ENCODE measurements around the gene SMIM22. TPM values are rescaled to one million over a fixed set of nuclear protein-coding genes. Genes with fewer than 3 reads are reported as not detected.

The SMIM22 gene, protein sequence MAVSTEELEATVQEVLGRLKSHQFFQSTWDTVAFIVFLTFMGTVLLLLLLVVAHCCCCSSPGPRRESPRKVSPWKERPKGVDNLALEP
- total RNA-seq = not detected in 2 replicates

DNA sequence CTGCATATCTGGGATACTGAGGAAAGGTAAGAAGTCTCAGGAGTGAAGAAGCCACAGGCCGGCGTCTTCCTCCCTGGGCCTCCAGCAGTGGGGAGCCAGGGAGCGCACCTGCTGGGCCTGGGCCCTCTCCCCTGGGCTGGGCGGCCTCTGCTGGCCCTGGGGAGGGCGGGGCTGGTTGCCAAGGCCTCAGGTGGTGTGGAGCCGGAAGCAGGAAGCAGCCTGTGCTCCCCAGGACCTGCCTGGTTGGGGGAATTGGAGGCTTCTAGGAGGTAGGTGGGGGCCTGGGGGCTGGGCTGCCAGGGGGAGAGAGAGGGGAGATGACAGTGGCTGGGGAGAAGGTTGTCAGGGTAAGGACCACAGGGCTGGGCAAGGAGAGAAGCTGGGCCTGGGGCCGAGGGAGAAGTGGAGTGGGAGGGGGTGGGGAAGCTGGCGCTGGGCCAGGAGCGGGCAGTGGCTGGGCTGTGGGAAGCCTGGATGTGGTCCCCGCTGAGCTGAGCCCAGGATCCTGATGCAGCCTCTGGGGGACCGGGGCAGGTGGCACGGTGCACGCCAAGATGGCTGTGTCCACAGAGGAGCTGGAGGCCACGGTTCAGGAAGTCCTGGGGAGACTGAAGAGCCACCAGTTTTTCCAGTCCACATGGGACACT, at the start of gene SMIM22:
Gene SMIM22 (plus strand): TSS at position 189 of the 647 bp plus-strand sequence. CDS start 366 bp downstream, at position 555.
- DNase-seq (ENCODE audit: extremely low read depth, low read depth, low spot score) = no peak

DNA sequence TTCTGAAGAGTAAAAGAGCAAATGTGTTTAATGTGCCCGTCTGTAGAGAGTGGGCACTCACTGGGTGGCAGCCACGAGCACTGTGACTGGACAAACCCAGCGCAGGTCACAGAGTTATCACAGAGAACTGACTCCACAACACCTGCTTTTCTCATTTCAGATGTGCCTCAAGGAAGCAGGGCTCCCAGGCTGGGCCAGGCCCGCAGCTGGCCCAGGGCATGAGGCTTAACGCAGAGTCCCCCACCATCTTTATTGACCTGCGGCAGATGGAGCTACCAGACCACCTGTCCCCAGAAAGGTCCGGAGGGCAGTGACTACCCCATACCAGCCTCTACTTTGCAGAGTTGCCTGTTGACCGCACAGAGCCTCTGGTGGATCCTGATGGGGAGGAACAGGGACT, 49.0 kb upstream of the SMIM22 start:
- DNase-seq (ENCODE audit: extremely low read depth, low read depth, low spot score) = no peak

DNA sequence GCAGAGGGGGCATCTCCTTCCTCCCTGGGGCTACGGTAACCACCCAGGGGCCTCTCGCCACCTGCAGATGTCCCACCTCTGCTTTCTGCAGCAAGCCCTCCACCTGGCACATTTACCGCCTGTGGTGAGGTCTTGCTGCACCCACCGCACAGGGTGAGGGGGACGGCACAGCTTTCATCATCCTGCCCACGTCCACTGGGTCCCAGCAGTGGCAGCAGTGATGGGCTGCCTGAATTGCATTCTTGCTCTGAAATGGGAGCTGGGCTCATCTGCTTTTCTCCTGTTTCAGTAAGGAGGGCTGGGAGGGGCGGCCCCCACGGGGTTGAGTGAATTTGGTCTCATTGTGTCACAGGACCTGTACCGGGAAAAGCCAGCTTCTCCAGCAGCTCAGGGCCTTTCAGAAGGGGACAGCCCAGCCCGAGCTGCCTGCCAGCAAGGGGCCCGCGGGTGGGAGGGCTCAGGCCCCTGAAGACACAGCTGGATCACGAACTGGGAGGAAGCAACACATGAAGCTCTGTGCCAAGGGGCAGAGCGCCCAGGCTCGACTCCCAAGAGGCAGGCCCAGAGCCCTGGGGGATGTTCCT, 48.1 kb upstream of the SMIM22 start:
- DNase-seq (ENCODE audit: extremely low read depth, low read depth, low spot score) = no peak

DNA sequence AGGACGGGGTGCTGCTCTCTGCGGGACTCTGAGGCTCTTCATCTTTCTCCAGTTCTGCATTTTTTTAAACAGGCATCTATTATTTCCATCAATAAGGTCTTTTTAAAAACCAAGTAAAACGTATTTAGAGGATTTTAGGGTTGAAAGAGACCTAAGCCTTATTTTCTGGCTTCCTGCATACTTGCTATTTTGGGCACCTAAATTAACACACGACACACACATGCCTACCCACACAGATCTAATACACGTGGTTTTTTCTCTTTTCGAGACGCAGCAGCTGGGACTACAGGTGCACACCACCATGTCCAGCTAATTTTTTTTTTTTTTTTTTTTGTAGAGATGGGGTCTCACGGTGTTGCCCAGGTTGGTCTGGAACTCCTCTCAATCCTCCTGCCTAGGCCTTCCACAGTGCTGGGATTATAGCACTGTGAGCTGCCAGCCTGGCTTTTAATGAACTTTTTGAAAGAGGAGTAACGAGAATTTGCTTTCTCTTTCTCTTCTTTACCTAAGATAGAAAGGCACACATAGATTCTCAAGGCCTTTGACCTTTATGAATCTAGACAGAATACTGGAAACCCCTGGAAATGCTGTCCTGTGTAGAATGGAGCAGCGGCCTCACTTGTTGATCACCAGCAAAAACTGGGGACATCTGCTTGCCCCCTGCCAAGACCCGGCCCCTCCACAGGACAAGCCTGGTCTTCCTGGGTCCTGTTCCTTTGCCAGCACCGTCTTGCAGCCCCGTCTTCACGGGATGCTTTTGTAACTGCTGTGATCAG, 47.1 kb upstream of the SMIM22 start:
- DNase-seq (ENCODE audit: extremely low read depth, low read depth, low spot score) = no peak

DNA sequence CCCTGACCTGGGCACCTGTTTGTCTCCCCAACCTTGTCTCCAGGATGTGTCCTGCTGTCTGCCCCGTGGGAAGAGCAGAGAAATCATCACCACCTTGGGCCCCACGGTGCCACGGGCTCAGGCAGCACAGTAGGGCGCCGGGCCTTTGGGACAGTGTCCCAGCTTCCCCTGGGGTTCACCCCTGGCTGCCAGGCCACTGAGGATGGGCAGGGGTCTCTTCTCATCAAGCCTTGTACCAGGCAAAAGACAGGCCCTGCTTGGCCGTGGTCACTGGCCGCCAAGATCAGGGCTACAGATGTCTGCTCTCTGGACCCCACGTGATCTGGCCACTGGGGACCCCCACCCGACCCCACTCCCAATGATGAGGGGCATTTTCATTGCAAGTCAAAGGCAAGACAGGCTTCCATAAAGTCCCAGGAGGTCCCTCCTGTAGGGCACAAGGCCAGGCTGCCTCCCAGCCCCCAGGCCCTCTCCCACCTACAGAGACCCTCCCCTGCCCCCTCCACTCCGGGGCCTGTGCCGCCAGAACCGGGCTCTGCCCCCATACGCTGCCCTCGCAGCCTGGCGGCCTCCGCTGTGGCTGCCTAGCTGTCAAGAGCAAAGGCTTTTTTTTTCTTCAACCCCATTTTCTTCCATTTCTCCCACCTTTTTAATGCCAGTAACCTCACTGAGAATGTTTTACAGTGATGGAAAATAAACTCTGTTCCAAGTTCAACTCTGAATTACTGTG, 46.3 kb upstream of the SMIM22 start:
- no peak for DNase-seq (ENCODE audit: extremely low read depth, low read depth, low spot score)

DNA sequence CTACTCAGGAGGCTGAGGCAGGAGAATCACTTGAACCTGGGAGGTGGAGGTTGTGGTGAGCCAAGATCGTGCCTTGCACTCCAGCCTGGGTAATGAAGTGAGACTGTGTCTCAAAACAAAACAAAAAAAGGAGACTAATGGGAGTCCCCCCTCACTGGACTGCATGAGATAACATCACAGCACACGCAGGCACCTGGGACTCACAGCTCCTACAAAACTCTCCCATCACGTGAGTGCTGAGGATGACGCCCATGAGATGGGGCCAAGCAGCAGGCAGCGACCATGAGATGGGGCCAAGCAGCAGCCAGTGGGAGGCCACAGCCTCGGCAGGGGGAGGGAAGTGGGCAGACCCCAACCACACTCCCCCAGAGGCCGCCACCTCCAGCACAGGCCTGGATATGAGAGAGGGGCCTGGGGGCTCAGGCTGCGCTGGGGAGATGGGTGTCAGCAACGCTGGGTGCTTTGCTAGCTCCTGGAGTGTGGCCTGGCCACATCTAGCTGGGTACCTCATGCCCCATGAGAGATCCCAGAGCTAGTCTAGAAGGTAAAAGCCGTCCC, 45.4 kb upstream of the SMIM22 start:
- no peak for DNase-seq (ENCODE audit: extremely low read depth, low read depth, low spot score)

DNA sequence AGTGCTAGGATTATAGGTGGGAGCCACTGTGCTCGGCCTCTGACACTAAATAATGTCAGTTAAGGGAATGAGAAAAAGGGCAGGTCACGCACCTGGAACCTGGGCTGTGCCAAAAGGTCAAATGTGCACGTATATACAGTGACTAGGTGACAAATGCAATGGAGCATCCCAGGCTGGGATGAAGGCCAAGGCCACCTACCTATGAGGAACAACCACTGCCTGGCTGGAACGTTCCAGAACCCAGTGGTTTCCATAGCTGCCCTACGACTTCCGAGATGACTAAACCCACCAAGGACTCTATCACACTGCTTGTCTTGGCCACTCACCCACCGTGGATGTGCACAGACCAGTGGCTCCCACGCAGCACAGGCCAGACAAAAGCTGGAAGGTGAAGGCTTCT, 44.3 kb upstream of the SMIM22 start:
- DNase-seq (ENCODE audit: extremely low read depth, low read depth, low spot score) = no peak

DNA sequence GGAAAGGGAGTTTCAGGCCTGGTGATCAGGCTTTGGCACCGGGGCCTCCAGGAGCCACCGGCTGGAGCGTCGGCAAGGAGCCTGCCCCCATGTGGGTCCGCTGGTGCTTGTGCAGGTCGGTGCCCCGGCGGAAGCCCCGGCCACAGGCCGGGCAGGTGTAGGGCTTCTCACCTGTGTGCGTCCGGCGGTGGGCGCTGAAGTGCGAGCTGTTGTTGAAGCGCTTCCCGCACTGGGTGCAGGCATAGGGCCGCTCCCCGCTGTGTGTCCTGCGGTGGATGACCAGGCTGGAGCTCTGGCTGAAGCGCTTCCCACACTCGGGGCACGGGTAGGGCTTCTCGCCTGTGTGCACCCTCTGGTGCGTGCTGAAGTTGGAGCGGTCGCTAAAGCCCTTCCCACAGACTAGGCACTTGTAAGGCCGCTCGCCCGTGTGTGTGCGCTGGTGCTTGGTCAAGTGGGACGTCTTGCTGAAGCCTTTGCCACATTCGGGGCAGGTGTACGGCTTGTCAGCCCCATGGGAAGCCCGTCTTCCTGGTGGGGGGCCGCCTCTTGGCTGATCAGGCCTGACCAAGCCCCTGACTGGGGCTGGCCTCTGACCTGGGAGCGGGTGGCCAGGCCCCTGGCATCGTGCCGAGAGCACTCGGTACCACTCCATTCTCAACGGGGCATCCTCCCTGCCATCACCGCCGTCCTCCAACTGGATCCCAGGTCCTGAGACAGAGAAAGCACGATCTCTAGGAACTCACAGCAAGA, 42.6 kb upstream of the SMIM22 start:
- no peak for DNase-seq (ENCODE audit: extremely low read depth, low read depth, low spot score)

DNA sequence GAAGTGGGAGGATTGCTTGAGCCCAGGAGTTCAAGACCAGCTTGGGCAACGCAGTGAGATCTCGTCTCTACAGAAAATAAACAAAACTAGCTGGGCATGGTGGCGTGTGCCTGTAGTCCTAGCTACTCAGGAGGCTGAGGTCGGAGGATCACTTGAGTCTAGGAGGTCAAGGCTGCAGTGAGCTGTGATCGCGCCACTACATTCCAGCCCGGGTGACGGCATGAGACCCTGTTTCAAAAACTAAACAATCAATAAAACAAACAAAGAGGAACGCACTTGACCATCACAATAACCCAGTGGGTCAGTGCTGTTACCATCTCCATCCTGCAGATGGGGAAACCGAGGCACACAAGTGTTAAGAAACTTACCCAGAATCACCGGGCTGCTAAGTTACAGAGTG, 41.9 kb upstream of the SMIM22 start:
- no peak for DNase-seq (ENCODE audit: extremely low read depth, low read depth, low spot score)

DNA sequence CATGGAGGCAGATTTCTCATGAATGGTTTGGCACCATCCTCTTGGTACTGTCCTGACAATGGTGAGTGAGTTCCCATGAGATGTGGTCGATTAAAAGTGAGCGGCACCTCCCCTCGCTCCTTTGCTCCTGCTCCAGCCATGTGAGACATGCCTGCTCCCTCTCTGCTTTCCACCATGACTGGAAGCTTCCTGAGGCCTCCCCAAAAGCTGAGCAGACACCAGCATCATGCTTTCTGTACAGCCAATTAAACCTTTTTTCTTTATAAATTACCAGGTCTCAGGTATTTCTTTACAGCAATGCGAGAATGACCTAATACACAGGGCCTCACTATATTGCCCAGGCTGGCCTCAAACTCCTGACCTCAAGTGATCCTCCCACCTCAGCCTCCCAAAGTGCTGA, 40.3 kb upstream of the SMIM22 start:
- DNase-seq (ENCODE audit: extremely low read depth, low read depth, low spot score) = no peak

DNA sequence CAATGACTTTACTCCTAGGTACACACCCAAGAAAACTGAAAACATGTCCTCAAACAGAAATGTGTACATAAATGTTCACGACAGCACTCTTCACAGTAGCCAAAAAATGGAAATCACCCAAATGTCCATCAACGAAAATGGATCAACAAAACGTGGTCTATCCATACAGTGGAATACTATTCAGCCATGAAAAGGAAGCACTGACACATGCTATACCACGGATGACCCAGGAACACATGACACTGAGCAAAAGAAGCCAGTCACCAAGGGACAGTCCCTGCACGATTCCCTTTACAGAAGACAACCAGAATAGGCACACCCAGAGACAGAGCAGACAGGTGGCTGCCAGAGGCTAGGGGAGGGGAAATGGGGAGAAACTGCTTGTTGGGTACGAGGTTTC, 39.5 kb upstream of the SMIM22 start:
- DNase-seq (ENCODE audit: extremely low read depth, low read depth, low spot score) = no peak

DNA sequence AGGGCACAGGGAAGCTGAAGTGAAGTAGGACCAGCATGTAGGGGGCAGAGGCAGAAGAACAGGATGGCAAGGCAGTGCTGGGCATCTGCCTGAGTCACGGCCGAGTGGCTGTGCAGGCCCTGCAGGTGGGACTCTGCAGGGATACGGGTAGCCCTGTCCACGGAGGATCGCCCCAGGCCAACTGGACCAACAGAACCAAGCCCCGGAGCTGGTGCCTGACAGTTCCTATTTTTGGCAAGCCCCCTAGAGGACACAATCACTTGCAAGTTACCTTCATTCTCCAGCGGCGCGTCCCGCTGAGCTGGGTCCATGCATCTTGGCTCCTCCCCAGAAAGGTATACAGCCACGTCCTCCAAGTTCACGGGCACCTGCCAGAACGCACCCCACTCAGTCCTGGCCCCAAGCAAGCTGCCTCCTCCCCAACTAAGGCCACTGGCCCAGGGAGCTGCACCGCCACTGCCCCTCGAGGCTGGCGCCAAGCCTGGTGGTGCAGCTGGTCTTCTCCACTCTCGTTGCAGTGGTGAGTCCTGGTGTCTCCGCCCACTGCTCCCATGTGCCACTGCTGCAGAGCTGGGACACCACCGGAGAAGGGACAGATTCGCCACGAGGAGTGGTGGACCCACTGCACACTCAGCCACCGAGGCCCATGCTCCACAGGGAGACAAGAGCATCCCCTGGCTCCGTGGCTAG, 34.8 kb upstream of the SMIM22 start:
- DNase-seq (ENCODE audit: extremely low read depth, low read depth, low spot score) = no peak

DNA sequence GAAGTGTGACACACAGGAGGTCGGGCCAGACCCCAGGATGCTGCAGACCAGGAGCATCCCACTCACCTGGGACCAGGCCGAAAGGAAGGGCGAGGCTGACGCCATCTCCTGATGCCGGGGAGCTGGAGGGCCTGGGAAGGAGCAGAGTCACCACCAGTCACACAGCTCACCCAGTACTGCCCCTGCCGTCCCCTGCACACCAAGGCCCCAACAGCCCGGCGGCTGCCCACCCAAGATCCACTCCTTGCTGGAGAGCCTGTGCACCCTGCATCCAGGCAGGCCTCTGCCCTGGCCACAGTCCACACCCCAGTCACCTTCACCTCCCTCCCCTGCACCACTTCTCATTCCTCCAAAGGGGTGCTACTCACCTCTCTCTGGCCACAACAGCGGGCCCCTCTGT, 33.0 kb upstream of the SMIM22 start:
- DNase-seq (ENCODE audit: extremely low read depth, low read depth, low spot score) = no peak

DNA sequence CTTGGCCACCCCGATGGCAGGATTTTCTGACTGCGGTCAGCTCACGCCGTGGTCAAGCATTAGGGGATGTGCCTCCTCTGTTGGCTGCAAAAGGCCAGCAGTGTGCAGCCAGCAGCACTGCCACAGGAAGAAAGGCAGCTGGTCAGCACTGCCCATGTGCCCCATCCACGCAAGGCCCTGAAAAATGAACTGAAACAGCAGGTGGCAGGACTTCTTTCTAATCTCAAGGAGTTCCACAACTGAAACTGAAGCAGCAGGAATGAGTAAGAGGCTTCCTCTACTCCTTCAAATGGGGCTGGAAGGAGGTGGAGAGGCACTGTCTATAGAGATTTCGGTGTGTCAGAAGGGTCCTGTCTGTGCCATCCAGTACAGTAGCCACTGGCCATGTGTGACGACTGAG, 31.4 kb upstream of the SMIM22 start:
- DNase-seq (ENCODE audit: extremely low read depth, low read depth, low spot score) = no peak

DNA sequence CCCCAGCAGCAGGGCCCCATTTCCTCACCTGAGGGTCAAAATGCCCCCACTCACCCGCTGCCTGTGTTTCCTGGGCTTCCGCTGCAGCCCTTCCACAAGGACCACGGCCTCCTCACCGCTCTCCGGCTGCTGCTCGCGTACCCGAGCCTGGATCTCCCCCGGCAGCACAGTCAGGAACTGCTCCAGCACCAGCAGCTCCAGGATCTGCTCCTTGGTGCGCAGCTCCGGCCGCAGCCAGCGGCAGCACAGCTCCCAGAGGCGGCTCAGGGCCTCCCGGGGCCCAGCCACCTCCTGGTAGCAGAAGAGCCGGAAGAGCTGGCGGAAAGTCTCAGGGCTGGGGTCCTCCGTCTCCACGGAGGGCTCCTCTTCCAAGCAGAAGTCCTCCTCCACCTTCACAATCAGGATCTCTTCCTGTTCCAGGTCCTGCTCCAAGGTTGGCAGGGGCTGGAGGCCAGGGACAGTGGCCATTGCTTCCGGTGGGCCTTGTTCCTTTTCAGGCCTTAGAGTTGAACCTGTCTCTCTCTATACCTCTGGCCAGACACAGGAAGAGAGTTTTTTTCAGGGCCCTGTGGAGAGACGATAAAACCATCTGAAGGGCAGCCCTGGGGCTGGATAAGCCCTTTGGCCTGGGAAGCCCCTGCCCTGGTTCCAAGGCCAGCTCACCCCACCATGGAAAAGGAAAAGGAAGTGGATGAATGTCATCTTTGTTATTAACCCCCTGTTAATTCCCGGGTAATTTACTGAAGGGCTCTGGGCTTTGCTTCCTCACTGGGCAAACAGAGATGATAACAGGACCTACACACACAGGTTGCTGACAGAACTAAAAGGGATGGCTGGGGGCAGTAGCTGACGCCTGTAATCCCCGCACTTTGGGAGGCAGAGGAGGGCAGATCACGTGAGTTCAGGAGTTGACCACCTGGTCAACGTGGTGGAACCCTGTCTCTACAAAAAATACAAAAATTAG, 29.4 kb upstream of the SMIM22 start:
- no peak for DNase-seq (ENCODE audit: extremely low read depth, low read depth, low spot score)

DNA sequence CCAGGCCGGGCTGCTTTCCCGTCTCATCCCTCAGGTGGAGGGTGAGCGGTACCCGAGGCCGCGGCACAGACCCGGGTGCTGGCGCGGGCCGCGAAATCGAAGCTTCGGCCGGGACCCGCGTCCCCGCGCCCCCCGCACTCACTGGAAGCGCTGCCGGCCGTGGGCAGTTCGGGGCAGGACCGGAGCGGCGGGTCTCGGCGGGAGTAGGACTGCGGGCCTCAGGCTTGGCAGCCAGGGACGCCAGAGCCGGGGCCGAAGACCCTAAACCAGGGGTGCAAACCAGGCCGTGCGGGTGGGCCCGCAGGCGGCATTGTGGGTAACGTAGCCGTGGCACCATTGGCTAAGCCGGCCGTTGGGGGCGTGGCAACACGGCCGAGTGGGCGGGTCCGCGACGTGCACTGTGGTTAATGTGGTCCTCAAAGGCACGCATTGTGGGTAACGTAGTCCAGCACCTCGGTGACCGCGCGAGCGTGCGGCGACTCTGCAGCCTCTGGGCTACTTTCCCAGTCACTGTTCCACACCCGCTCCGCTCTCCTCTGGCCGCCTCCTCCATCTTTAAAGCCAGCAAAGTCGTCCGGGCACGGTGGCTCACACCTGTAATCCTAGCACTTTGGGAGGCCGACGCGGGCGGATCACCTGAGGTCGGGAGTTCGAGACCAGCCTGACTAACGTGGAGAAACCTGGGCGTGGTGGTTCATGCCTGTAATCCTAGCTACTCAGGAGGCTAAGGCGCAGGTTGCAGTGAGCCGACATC, 28.1 kb upstream of the SMIM22 start, which contains the start of gene ZNF500:
Gene ZNF500 (minus strand): TSS at position 288 of the 754 bp plus-strand sequence. CDS start 1,184 bp downstream, outside the sequence.
- DNase-seq (ENCODE audit: extremely low read depth, low read depth, low spot score) = peak; percentile 55

DNA sequence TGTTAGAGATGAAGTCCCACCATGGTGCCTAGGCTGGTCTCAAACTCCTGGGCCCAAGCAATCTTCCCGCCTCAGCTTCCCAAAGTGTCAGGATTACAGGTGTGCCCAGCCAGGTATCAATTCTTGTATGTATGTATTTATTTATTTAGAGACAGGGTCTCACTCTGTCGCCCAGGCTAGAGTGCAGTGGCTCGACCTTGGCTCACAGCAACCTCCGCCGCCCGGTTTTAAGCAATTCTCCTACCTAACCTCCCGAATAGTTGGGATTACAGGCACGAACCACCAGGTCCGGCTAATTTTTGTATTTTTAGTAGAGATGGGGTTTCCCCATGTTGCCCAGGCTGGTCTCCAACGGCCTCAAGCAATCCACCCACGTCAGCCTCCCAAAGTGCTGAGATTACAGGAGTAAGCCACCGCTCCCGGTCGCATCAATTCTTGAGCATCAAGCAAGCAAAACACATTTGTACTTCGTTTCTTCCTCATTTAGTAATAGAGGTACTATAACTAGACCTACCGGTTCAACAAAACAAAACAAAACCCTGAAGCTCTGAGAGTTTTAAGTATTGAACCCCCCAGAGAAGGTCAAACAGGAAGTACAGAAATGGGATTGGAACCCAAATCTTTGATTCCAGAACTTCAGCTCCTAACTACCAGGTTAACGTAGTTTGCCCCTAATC, 27.2 kb upstream of the SMIM22 start:
- no peak for DNase-seq (ENCODE audit: extremely low read depth, low read depth, low spot score)

Measured in glomerular endothelial cell (primary cell).